SIG-M5 (cell line): ENCODE measurements around the gene ADORA1.
A peak's percentile ranks its signal among the peaks of the same experiment; 100 is the strongest.

Experiments used
- DNase-seq: peaks from one replicate; lab custom pipeline; 2025; lab: John Stamatoyannopoulos, UW

Gene ADORA1

DNA sequence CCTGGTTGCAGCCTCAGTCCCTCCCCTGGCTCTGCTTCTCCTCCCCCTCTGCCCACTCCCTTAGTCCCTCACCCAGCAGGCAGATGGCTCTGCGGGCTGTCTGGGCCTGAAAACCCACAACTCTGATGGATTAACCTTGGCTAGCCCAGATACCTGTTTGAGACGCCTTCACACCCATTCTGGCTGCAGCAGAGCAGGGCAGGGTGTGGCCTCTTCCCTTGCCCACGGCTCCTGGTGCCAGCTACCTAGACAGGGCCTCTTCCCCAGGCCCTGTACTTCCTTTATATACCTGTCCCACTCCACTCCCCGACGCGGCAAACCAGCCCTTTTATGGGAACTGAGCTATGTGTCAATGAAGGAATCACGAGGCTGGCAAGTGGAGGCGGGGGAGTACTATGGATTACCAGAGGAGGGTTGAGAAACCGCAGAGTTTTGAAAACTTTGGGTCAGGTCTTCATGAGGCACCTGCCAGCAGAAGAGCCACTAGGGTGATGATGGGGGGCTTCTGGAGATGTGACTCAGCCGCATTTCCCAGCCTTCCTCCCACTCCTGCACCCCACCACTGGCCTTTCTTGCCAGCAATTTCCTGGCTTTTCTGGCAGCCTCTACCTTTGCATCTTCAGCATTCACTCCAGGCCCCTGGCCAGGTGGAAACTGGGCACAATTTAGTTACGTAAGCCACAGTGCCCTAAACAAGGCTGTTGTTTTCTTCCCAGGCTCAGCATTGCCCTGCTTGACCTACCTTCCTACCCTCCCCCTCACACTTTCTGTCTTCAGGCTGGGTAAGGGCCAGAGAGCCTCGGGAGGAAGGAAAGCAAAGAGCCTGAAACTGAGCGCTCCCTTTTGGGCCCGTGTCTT is 59.1 kb downstream of the ADORA1 start, which contains the start of gene CHI3L1:
Gene CHI3L1, minus strand, starts transcription at position 259 of the 858 bp plus-strand sequence. Its CDS starts 81 bp downstream, at position 178.
- DNase-seq, result peak; percentile 47

DNA sequence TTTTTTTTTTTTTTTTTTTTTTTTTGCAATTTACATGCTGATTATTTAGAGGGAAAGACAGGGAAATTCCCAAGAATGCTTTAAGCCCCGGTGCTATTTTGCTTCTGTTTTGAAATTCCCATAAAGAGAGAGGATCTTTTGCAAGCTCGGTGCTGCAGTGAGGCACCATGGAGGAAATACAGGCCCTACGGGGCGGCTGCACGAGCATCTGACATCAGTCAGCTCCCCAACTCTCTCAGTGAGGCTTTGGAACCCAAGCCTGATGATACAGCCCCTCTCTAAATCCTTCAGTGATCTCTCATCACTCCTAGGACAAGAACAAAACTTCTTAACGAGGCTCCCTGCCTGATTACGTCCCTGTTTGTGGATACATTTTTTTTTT is 59.8 kb downstream of the ADORA1 start:
- DNase-seq, result no peak

DNA sequence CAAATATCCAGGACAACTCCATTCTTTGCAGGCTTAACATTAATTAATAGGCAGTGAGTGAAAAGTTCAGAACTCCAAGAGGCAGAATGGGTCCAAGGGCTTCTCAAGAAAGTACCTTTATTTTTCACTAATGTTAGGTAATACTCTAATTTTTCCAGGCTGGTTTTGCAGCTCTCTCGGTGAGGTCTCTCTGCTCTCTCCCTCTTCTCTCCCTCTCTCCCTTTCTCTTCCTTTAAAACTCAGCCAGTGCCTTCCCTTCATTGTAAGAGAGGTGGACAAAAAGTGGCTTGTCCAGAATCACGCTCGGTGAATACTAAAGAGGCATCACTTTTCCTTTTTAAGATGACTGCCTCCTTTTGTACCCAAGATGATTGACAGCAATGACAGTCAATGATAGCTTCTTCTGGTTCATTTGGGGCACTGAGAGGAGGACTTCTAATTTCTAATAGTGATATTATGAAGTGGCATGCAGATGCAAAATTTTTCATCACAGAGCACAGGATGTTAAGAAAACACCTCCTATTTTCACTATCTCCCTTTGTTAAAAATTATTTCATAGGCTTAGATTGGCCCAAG is 60.3 kb downstream of the ADORA1 start:
- no peak for DNase-seq

DNA sequence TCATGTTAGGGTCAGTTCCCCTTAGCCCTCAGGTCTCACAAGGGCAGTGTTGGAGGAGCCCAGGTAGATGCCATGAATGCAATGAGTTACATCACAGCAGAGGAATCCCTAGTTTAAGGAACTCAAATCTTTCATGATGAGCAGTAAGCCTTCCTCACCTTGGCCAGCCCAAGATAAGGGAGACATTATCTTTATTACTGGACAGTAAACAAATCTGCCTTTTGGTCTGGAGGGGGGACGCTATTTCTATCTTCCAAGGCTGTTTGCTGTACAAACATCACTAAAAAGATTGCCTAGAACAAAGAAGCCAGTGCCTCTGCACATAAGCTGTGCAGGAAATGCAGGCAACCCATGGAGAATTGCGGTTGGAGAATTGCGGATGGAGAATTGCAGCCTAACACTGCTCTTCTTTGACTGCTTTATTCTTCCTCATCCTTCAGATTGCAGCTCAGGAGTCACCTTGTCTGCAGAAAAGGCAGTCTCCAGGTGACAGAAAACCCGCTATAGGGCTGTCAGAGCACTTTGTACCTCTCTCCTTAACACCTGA is 61.2 kb downstream of the ADORA1 start:
- DNase-seq, result no peak

DNA sequence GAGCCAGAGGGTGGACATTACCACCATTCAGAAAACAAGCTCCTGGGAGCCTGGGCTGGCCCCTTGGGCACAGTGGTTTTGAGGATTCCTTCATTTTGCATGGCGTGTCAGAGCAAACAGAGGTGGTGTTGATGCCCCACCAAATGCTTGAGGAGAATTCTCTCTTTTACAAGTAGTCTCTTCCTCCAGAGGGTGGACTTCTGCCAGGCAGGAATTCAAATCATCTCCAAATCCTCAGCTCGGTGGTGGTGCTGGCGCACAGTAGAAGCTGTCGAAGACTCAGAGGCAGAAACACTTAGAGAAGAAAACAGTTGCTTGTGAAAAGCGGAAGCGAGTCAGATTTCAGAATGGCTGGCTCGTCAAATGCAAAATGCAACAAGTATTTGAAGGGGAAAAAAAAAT is 62.4 kb downstream of the ADORA1 start:
- no peak for DNase-seq

DNA sequence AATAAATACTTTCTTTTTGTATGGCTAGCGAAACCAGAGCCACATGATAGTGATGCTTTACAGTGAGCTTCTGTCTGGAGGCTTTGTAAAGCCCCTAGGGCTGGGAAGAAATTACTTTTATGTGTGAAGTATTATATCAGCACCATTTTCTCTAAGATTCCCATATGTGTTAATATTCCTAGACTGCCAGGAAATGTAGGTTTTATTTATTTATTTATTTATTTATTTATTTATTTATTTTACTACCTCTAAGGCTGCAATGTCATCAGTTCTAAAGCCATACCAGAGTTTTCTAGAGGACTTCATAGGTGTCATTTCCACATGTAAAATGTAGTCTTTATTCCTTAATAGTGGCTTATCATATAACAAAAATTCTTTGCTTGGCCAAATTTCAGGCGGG is 63.4 kb downstream of the ADORA1 start:
- no peak for DNase-seq

DNA sequence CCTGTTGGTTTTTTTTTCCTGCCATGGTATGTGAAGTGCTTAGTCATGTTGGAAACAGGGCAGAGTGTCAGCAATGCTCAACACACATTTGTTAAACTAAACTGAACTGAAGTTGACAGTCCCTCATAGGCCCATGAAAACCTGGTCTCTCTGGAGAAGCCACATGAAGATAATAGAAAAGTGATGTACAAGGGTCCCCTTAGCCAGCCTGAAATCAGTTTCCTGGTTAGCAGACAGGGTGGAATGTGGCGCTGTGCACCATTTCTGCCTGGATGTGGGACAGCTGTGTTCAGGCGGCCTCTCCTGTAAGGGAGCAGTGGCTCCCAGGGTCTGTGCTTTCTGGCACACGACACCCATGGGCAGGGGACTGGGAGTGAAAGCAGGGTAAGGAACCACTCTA is 68.8 kb downstream of the ADORA1 start:
- DNase-seq, result no peak

DNA sequence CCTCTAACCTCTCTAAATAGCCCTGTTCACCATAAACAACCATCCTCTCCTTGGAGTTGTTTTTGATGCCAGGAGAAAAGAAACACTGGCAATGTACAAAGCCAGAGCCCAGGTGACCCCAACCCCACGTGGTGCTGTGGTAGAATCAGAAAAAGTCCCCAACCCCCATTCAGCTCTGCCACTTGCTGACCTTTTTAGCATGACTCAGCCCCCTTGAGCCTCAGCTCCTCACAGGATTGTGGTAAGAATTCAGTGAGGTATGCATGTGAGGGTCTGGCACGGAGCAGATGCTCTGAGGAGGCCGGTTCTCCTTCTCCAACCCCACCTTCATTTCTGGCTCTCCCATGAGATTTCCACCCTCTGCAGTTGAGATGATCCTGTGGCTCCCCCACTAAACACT is 70.1 kb downstream of the ADORA1 start:
- no peak for DNase-seq

DNA sequence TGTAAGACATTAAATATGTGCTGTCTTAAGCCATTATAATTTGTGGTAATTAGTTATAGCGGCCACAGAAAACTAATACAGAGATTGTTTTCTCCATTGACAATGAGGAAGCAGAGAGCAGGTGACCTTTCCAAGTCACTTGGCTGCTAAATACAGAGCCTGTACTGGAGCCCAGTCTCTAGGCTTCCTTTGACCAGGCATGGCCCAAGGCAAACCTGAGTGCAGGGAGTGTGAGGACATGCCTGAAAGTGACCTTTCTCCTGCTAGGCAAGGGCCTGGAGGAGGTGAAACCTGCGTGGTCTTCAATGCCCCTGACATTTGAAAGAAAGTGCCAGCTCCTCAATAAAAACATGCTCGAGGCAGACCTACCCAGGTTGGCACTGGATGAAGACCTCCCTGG is 71.5 kb downstream of the ADORA1 start:
- DNase-seq, result no peak

DNA sequence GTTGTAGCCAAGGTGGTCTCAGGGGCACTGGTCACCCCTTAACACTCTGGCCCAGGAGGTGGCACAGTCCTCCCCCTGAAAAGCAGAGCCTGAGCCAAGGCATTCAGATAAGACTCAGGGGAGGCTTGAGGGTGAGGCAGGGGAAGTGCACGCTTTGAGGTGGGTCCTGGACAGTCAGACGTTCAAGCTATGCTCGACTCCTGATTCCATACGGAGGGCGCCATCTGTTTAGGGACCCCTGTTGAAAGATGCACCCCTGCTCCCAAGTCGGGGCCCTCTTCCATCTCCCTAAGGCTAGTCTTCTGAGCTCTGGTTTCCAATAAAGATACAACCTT is 71.9 kb downstream of the ADORA1 start:
- no peak for DNase-seq

DNA sequence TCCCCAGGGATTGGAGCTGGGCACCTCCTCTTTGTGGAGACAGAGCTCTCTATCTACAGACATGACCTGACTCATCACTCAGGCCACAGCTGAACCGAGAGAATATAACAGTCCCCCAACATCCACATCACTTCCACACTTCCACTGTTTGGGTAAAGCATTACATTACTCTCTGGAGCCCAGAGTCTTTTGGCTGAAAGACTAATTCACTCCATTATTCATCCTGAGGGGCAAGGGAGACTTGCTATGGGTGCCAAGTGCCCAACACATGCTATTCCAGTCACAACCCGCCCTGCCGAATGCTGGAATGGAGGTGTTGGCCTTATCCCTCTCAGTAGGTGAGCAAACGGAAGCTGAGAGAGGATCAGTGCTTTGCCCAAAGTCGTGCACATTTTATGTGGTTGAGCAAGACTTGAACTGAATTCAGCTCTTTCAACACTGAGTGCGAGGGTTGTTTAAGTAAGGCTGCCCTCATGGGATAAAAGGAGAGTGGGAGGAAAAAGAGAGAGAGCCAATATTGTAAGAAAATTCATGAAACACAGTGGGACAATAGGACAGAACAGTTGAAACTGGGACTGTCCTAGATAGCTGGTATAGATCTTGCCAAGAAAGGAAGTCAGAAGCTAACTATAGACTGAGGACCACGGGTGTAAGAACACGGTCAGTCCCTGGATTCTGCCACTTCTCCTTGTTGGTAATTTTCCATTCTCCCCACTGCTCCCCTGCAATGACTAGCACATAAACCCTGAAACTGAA is 72.5 kb downstream of the ADORA1 start:
- no peak for DNase-seq

DNA sequence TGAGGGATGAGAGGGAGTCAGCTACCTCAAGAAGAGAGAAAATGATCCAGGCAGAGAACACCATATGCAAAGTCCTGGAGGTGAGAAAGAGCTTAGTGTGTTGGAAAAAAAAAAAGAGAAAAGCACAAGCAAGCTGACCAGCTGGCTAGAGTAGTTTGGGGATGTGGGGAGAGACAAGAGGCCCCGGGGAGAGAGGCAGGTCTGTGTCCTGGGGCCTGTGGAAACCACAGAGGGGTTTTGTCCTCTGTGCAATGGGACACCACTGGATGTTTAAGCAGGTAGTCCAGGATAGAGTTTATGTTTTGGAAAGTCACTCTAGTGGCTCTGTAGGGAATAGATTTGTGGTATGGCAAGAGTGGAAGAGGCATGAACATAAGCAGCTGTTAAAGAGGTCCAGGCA is 73.4 kb downstream of the ADORA1 start:
- no peak for DNase-seq

DNA sequence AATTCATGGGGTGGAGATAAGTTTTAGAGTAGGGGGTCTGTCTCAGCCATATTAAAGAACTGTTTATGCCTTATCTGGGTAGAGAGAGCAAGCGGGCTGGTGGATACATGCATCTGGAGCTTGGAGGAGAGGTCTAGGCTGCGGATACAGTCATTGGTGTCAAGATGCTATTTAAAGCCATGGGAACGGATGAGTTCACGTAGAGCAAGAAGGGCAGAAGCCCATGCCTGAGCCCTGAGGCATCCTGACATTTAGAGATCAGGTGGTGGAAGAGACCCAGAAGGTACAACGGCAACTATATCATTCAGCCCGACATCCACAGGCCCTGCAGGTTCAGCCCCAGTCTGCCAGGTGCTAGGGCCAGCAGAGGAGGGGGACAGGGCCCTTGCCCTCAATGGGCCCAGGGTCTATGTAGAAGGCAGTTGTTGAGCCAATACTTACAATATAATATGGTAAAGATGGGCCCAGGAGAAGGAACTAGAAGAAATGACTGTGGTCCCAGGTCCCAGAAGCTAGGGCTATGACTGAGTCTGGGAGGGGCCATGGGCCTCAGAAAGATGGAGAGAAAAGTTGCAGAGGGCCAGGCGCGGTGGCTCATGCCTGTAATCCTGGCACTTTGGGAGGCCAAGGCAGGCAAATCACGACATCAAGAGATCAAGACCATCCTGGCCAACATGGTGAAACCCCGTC is 74.1 kb downstream of the ADORA1 start:
- no peak for DNase-seq

DNA sequence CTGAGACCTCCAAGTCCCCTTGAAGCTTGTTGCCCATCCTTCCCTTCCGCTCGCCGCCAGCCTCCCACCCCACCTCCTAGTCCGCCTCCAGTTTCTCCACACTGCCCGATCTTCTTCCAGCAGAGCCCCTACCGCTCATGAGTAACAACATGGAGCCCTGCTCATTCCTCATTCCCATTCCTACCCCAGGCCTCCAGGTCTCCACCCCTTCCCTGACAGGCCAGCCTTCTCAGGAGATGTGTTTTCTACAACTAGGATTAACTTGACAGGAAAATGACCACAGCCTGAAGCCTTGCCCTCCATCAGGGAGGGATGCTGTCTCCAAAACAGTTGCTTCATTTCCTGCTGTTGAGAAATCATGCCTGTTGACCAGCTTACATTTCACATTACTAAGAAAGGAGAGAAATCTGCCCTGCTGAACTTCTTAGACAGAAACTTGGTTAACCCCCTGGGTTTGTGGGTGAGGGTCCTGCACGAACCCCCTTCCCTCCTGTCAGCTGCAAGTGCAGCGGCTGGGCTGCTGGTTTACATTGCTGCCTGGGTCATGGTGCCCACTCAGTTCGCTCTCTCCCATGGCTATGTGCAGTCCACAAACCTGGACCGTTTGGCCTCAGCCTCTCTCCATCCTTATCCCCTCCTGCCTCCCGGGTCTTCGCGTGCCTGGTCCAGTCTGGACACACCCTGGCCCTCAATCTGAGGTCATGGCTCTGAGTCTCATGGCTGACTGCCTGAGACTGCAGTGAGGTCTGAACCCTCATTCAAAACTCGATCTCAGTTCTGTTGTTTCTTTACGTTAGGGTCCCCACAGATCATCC is 75.1 kb downstream of the ADORA1 start:
- no peak for DNase-seq

DNA sequence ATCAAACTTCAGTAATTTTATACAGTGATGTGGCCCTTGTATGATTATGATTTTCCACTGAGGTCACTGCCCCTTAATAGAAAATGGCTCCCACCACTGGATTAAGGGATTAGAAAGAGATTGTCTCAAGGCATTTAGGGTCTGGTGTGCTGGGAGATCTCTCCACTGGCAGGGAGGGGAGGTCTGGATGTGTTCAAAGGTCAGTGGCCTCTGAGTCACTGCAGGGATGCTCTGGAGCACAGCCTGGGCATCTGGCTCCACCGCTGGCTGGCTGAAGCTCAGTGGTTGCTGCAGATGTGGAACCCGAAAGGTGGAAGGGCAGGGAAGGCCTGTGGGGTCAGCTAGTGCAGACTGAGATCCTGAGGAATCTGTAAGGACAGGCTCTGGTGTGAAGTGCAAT is 77.2 kb downstream of the ADORA1 start:
- DNase-seq, result no peak

DNA sequence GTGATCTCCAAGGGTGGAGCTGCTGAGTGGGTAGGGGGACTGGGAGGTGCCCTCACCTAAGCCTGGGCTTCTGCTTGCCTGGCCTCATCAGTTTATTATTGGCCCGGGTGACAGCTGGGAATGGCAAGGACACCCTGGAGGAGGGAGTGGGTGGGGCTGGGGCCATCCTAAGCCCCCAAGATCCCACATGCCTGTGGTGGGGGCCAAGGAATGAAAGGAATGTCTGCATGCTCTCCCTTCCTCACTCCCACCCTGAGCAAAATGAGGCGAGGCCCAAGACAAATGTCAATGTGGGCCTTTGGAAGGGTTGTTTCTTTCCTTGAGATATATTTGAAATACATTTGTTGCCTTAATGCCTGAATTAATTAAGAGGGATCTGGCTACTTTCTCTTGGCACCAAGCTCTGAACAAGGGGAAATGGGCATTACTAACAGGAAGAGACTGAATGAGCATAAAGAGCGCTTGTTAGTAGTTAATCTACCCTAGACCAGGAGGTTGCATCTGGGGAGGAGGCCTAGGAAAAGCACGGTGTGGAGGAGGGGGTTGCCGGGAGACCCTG is 78.7 kb downstream of the ADORA1 start:
- no peak for DNase-seq

DNA sequence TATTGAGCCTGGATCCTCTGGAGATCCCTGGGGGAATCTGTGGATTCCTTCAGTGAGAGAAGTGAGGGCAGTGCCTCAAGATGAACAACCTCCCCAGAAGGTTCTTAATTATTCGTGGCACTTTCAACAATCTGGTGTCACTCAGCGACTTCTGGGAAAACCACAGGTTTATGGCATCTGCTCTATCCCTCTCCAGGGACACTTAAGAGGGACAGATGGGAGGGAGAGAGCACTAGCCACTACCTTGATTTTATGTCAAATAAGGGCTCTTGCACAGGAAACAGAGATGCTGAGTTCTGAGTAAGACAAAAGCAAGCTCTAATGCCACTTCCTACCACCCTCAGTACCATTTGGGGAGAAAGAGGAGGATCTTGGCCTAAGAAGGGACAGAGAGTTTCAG is 80.2 kb downstream of the ADORA1 start:
- no peak for DNase-seq

DNA sequence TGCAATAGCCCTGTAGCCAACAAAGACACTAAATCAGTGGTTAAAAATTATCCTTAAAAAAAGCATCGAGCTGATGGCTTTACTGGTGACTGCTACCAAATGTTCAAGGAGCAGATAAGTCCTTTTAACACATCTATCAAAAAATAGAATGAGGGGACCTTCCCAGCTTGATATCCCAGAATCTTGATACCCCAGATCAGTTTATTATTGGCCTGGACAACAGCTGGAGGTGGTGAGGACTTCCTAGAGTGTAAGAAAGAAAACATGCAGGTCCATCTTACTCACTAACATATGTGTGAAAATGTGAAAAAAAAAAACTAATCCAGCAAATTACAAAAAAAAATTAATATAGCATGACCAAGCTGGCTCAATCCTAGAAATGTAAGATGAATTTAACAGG is 80.7 kb downstream of the ADORA1 start:
- no peak for DNase-seq

DNA sequence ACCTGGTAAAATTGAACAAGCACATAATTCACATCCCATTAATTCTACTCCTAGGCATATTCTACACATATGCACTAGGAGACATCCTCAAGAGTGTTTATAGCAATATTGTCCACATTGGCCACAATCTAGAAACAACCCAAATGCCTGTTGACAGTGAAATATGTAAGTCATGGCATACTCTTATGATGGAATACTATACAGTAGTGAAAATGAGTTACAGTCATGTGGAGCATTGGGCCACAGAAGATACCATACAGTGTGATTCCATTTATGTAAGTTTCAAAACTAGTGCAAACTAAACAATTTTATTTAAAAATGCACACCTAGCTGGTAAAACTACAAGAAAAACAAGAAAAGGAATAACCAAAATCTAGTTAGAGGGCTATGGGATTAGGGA is 82.8 kb downstream of the ADORA1 start:
- no peak for DNase-seq

DNA sequence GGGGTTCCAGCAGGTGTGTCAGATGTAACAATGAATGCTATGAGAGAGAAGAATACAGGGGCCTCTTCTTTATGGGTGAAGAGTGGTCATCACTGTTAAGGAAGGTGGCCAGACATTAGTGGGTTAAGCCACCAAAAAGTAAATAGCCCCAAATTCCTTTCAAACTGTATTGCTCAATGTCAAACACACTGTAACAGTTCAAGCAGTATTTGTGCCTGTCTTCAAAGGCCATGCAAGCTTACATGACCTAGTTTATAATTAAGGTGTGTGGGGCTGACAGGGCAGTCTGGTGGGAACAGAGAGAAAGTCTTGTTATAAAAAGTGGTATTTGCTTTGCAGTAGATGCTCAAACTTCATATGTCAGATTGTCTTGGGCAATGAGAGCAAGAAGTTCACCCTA is 83.5 kb downstream of the ADORA1 start:
- no peak for DNase-seq

DNA sequence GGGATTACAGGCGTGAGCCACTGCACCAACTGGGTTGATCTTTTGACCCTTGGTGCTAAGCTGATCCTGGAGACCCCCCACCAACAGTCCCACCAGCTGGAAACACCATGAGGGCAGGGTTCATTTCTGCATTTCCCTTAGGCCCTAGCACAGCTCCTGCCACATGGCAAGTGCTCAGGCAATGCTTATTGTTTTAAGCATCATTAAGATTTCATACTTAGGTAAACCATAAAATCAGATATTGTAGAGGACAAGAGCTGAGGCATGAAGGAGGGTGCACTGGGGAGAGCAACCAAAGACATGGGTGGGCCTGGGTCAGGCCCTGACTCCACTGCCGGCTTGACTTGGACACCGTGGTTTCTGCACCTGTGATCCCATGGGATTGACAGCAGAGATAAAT is 84.3 kb downstream of the ADORA1 start:
- no peak for DNase-seq
